ENCODE measurements around the gene EDNRB. TPM values are rescaled to one million over a fixed set of nuclear protein-coding genes. Genes with fewer than 3 reads are reported as not detected.
"Not testable (repeated sequence)": the region's sequence is repeated elsewhere in the genome, so short reads cannot be mapped to it uniquely, and the experiment has no call there.

Gene EDNRB
- total RNA-seq, 1 donor from 2014 or later = 13.0 TPM

DNA sequence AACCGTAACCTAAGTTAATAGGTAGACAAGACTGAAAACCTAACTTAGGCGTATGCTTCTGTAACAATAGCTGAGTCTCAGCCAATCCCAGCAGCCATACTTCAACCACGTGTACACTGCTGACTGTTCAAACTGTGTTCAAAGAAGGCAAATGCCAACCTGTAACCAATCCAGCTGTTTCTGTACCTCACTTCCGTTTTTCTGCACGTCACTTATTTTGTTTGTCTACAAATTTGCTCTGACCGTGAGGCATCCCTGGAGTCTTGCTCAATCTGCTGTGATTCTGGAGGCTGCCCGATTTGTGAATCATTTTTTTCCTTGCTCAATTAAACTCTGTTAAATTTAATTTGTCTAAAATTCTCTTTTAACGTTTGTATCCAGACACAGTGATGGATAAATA, 59.2 kb downstream of the EDNRB start:
- H3K9ac ChIP-seq (ENCODE audit: low read depth in 1 of 3, low read length in 3 of 3) = no peak overlapping the region
- no peaks in the 10 kb centered on the region for H3K27me3 ChIP-seq (ENCODE audit: control insufficient read depth in 3 of 3, insufficient read depth in 3 of 3, low read length in 3 of 3)
- H3K36me3 ChIP-seq (ENCODE audit: control insufficient read depth in 3 of 3, insufficient read depth in 3 of 3, low read length in 3 of 3) = no peaks in the 10 kb centered on the region
- H3K4me1 ChIP-seq (ENCODE audit: control insufficient read depth in 3 of 3, insufficient read depth in 3 of 3, low read length in 3 of 3) = peaks cover 0 to 2% (median 0%) of the 10 kb centered on the region in 3 donors
- no peaks in the 10 kb centered on the region for H3K9me3 ChIP-seq (ENCODE audit: control insufficient read depth in 3 of 3, low read length in 3 of 3)
- H3K27ac ChIP-seq (ENCODE audit: low read depth, low read length) = no peak overlapping the region
- peak overlapping the region in 1 of 3 donors; percentile 25 for H3K4me3 ChIP-seq (ENCODE audit: low read length in 3 of 3)

DNA sequence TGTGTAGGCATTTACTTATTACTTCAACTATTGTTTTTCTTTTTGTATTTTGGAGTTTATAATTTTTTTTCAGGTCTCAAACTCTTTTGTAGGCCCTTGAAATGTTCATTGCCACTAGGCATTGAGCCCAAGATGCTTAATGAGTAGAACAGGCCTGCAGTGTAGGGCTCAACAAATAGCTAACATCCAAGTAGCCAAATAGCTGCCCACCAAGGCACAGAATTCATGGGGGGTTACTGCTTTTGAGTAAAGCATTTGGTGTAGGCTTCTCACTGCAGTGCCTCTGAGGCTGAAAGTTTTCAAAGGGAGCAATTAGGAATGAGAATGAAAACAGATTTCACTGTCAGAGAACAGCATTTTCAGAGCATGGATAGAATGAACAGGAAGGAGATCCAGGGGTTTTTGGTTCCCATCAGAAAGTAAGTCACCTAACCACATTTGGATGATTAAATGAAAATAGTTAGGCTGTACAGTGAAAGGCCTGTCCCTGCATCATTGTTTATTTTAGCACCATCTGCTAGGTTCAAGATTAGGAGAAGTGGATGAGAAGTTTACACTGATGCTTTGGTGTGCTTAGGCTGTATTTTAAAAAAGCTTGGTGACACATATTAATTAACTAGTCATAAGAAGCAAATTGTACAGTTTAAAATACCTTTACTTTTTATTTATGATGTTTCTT, 61.0 kb downstream of the EDNRB start:
- no peak overlapping the region for H3K9ac ChIP-seq (ENCODE audit: low read depth in 1 of 3, low read length in 3 of 3)
- H3K27me3 ChIP-seq (ENCODE audit: control insufficient read depth in 3 of 3, insufficient read depth in 3 of 3, low read length in 3 of 3) = no peaks in the 10 kb centered on the region
- H3K27ac ChIP-seq (ENCODE audit: low read depth, low read length) = no peak overlapping the region
- no peak overlapping the region for H3K4me3 ChIP-seq (ENCODE audit: low read length in 3 of 3)
- no peaks in the 10 kb centered on the region for H3K9me3 ChIP-seq (ENCODE audit: control insufficient read depth in 3 of 3, low read length in 3 of 3)
- H3K36me3 ChIP-seq (ENCODE audit: control insufficient read depth in 3 of 3, insufficient read depth in 3 of 3, low read length in 3 of 3) = no peaks in the 10 kb centered on the region
- H3K4me1 ChIP-seq (ENCODE audit: control insufficient read depth in 3 of 3, insufficient read depth in 3 of 3, low read length in 3 of 3) = peaks cover 0 to 2% (median 0%) of the 10 kb centered on the region in 3 donors

DNA sequence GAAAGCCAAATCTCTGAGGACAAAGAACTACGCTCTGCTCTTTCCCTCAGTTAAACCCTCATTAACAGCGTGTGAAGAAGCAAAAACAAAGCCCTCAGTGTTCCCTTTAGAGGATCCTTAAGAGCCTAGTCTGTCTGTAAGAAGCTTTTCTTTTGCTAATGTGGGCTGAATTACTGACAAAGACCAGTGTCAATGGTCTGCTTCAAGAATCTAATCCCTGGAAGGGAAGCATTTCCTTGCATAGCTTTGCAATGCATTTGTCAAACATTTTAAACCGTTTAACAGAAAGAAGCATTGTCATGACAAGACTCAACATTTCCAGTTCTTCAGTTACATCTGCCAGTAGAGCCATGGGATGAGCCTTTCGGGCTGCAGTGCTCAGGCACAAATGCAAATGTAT, 64.9 kb downstream of the EDNRB start:
- H3K36me3 ChIP-seq (ENCODE audit: control insufficient read depth in 3 of 3, insufficient read depth in 3 of 3, low read length in 3 of 3) = no peaks in the 10 kb centered on the region
- no peak overlapping the region for H3K9ac ChIP-seq (ENCODE audit: low read depth in 1 of 3, low read length in 3 of 3)
- H3K4me3 ChIP-seq (ENCODE audit: low read length in 3 of 3) = no peak overlapping the region
- no peaks in the 10 kb centered on the region for H3K27me3 ChIP-seq (ENCODE audit: control insufficient read depth in 3 of 3, insufficient read depth in 3 of 3, low read length in 3 of 3)
- no peaks in the 10 kb centered on the region for H3K9me3 ChIP-seq (ENCODE audit: control insufficient read depth in 3 of 3, low read length in 3 of 3)
- H3K27ac ChIP-seq (ENCODE audit: low read depth, low read length) = no peak overlapping the region
- H3K4me1 ChIP-seq (ENCODE audit: control insufficient read depth in 3 of 3, insufficient read depth in 3 of 3, low read length in 3 of 3) = no peaks in the 10 kb centered on the region

DNA sequence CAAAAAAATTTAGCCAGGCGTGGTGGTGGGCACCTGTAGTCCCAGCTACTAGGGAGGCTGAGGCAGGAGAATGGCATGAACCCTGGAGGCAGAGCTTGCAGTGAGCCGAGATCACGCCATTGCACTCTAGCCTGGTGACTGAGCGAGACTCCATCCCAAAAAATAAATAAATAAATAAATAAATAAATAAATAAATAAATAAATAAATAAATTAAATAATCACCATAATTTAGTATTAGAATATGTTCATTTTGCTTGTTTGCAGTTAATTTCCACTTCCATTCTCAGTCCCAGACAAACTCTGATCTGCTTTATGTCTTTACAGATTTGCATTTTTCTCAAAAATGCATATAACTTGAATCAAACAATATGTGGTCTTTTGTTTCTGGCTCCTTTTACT, 70.6 kb downstream of the EDNRB start:
- not testable (repeated sequence) for H3K9ac ChIP-seq (ENCODE audit: low read depth in 1 of 3, low read length in 3 of 3); H3K36me3 ChIP-seq (ENCODE audit: control insufficient read depth in 3 of 3, insufficient read depth in 3 of 3, low read length in 3 of 3); H3K27me3 ChIP-seq (ENCODE audit: control insufficient read depth in 3 of 3, insufficient read depth in 3 of 3, low read length in 3 of 3); H3K4me3 ChIP-seq (ENCODE audit: low read length in 3 of 3); H3K4me1 ChIP-seq (ENCODE audit: control insufficient read depth in 3 of 3, insufficient read depth in 3 of 3, low read length in 3 of 3); H3K27ac ChIP-seq (ENCODE audit: low read depth, low read length); H3K9me3 ChIP-seq (ENCODE audit: control insufficient read depth in 3 of 3, low read length in 3 of 3)

DNA sequence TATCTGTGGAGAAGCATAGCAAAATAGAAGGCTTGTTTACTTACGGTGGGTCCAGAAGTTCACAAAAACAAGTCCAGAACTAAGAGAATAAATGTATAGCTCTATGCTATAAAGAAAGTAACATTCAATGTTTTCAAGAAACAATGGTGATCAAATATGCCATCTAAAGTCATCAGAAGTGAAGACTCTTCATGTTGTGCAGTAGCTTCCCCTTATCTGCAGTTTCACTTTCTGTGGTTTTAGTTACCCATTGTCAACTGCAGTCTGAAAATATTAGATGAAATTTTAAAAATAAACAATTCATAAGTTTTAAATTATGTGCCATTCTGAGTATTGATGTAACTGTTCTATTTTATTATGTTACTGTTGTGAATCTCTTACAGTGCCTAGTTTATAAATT, 72.5 kb downstream of the EDNRB start:
- Histone ChIP-seq H3K27me3 (ENCODE audit: control insufficient read depth in 3 of 3, insufficient read depth in 3 of 3, low read length in 3 of 3) (no peaks in the 10 kb centered on the region), H3K9ac (ENCODE audit: low read depth in 1 of 3, low read length in 3 of 3) (no peak overlapping the region), H3K36me3 (ENCODE audit: control insufficient read depth in 3 of 3, insufficient read depth in 3 of 3, low read length in 3 of 3) (no peaks in the 10 kb centered on the region), H3K4me1 (ENCODE audit: control insufficient read depth in 3 of 3, insufficient read depth in 3 of 3, low read length in 3 of 3) (no peaks in the 10 kb centered on the region), H3K9me3 (ENCODE audit: control insufficient read depth in 3 of 3, low read length in 3 of 3) (no peaks in the 10 kb centered on the region), H3K27ac (ENCODE audit: low read depth, low read length) (no peak overlapping the region), H3K4me3 (ENCODE audit: low read length in 3 of 3) (no peak overlapping the region)

Small RNAs within 50 kb of the gene (small RNA-seq; reads per million reads assigned to genes)
- not detected for gene RN7SL810P

Other genes starting within 250 kb of the EDNRB start
- 8.4 TPM for gene SLAIN1, start 221.1 kb downstream of the EDNRB start, total RNA-seq

All from skeletal muscle tissue (tissue), 5 donors.